CD4-positive, alpha-beta memory T cell (primary cell): ENCODE measurements around the gene THAP4. TPM values are rescaled to one million over a fixed set of nuclear protein-coding genes. Genes with fewer than 3 reads are reported as not detected.

ENCODE experiments used
- CTCF ChIA-PET: fragments of 350-600 bp; sonication (Branson Sonifier 250); formaldehyde crosslinking; loops from one replicate; lab custom pipeline; 2021; ENCODE audit warnings: inconsistent platforms; ENCODE audit not compliant: partially characterized antibody; lab: Charles Lee
- POLR2A ChIA-PET: fragments of 350-600 bp; sonication (Branson Sonifier 250); formaldehyde crosslinking; loops from one replicate; lab custom pipeline; 2021; ENCODE audit not compliant: partially characterized antibody; lab: Charles Lee
- DNase-seq, 5 donors: peaks; one replicate each; pipeline versions ENCODE4 v3.0.0 to v3.0.0-alpha.2; 2020 to 2022; ENCODE audit warnings: mixed read lengths in 1 of 5
- H3K27ac ChIP-seq: one replicate; pipeline ENCODE4 v1.7.0; 2013; ENCODE audit warnings: low read depth, low read length
- H3K27me3 ChIP-seq: 2 replicates; pipeline ENCODE4 v1.7.0; 2013; ENCODE audit warnings: mild to moderate bottlenecking, low read length, moderate library complexity; ENCODE audit not compliant: insufficient read depth
- H3K36me3 ChIP-seq: 2 replicates; pipeline ENCODE4 v1.7.0; 2013; ENCODE audit warnings: mild to moderate bottlenecking, low read length, moderate library complexity; ENCODE audit not compliant: insufficient read depth
- H3K4me1 ChIP-seq: 2 replicates; pipeline ENCODE4 v1.7.0; 2013; ENCODE audit warnings: mild to moderate bottlenecking, low read length, moderate library complexity; ENCODE audit not compliant: insufficient read depth
- H3K4me3 ChIP-seq, 2 donors: one replicate each; pipeline ENCODE4 v1.7.0; 2013; ENCODE audit warnings: low read length in 2 of 2, mild to moderate bottlenecking in 1 of 2
- H3K9me3 ChIP-seq, 2 donors: one replicate each; pipeline ENCODE4 v1.7.0; 2013; ENCODE audit warnings: low read length in 2 of 2, control low read depth in 1 of 2; ENCODE audit not compliant: control insufficient read depth in 1 of 2
- H3K27ac Mint-ChIP-seq, 7 donors: one replicate each; pipeline ENCODE4 v1.8.0; 2020 to 2021; ENCODE audit warnings: mixed read lengths in 7 of 7, mild to moderate bottlenecking in 6 of 7, inconsistent platforms in 3 of 7, moderate library complexity in 3 of 7
- H3K27me3 Mint-ChIP-seq, 2 donors: one replicate each; pipeline ENCODE4 v1.8.0; 2020 to 2021; ENCODE audit warnings: mixed read lengths in 2 of 2
- H3K36me3 Mint-ChIP-seq, 2 donors: one replicate each; pipeline ENCODE4 v1.8.0; 2020 to 2021; ENCODE audit warnings: mixed read lengths in 2 of 2, inconsistent platforms in 1 of 2, mild to moderate bottlenecking in 1 of 2
- H3K4me1 Mint-ChIP-seq, 4 donors: one replicate each; pipeline ENCODE4 v1.8.0; 2020 to 2021; ENCODE audit warnings: mixed read lengths in 4 of 4, mild to moderate bottlenecking in 1 of 4
- H3K4me3 Mint-ChIP-seq, 8 donors: one replicate each; pipeline ENCODE4 v1.8.0; 2020 to 2021; ENCODE audit warnings: mixed read lengths in 8 of 8, mild to moderate bottlenecking in 7 of 8, moderate library complexity in 6 of 8, inconsistent platforms in 3 of 8
- H3K9me3 Mint-ChIP-seq, 8 donors: one replicate each; pipeline ENCODE4 v1.8.0; 2020 to 2021; ENCODE audit warnings: mixed read lengths in 8 of 8, mild to moderate bottlenecking in 5 of 8, inconsistent platforms in 3 of 8, moderate library complexity in 1 of 8
- intact Hi-C: fragments of 100-400 bp; cut with micrococcal nuclease; formaldehyde crosslinking; loops from one replicate; pipeline ENCODE4 v1.15.1; 2023
- polyA plus RNA-seq, 2 donors: library from polyadenylated mRNA; unstranded; fragments of 300-500 nt; fragmentation: Illumina TruSeq; gene quantifications; one replicate each; pipeline ENCODE4 v1.2.3, GENCODE V29; 2021
- total RNA-seq, 2 experiments: library from RNA; stranded (reverse); gene quantifications; one replicate each; pipeline ENCODE4 v1.2.3, GENCODE V29; 2021

The THAP4 gene
- total and polyA plus RNA-seq, 4 experiments from 2014 or later: 27.8 to 42.9 (median 29.9) TPM

- H3K27ac Mint-ChIP-seq: peak overlapping the region in 1 of 7 donors; percentile 77
- POLR2A ChIA-PET: no interaction called here
- no peaks in the 10 kb centered on the region for H3K4me1 ChIP-seq
- intact Hi-C loops: no loop called here
- H3K9me3 Mint-ChIP-seq: peaks cover 0 to 26% (median 17%) of the 10 kb centered on the region in 8 donors
- H3K36me3 Mint-ChIP-seq: peaks cover 0 to 3% of the 10 kb centered on the region in 2 donors
- CTCF ChIA-PET: no interaction called here
- H3K27me3 ChIP-seq: peaks cover 4% of the 10 kb centered on the region
- no peaks in the 10 kb centered on the region for H3K9me3 ChIP-seq
- no peak overlapping the region for H3K4me3 ChIP-seq
- H3K27ac ChIP-seq: no peak overlapping the region
- H3K4me1 Mint-ChIP-seq: peaks cover 4 to 13% (median 5%) of the 10 kb centered on the region in 4 donors
- DNase-seq: no peak
- no peak overlapping the region for H3K4me3 Mint-ChIP-seq
- H3K27me3 Mint-ChIP-seq: peaks cover 20 to 29% of the 10 kb centered on the region in 2 donors
- no peaks in the 10 kb centered on the region for H3K36me3 ChIP-seq
Observed at GRCh38 chr2:241553512-241553830, 83.5 kb downstream of the THAP4 start.

GRCh38 chr2:241551998-241552737, 84.8 kb downstream of the THAP4 start:
- H3K27ac ChIP-seq: no peak overlapping the region
- DNase-seq: no peak
- peaks cover 0 to 14% (median 8%) of the 10 kb centered on the region in 8 donors for H3K9me3 Mint-ChIP-seq
- no peaks in the 10 kb centered on the region for H3K27me3 ChIP-seq
- no peak overlapping the region for H3K4me3 Mint-ChIP-seq
- peaks cover 18 to 20% of the 10 kb centered on the region in 2 donors for H3K27me3 Mint-ChIP-seq
- no peaks in the 10 kb centered on the region for H3K36me3 Mint-ChIP-seq
- no peak overlapping the region for H3K4me3 ChIP-seq
- POLR2A ChIA-PET: no interaction called here
- H3K27ac Mint-ChIP-seq: no peak overlapping the region
- H3K4me1 ChIP-seq: no peaks in the 10 kb centered on the region
- intact Hi-C loops: no loop called here
- H3K36me3 ChIP-seq: no peaks in the 10 kb centered on the region
- H3K4me1 Mint-ChIP-seq: peaks cover 1 to 4% (median 4%) of the 10 kb centered on the region in 4 donors
- CTCF ChIA-PET: no interaction called here
- H3K9me3 ChIP-seq: no peaks in the 10 kb centered on the region

GRCh38 chr2:241551599-241551997, 85.4 kb downstream of the THAP4 start:
- Histone ChIP-seq H3K9me3 (no peaks in the 10 kb centered on the region), H3K27ac (no peak overlapping the region), H3K4me3 (no peak overlapping the region), H3K4me1 (no peaks in the 10 kb centered on the region), H3K27me3 (no peaks in the 10 kb centered on the region), H3K36me3 (no peaks in the 10 kb centered on the region)
- no peak overlapping the region for H3K27ac Mint-ChIP-seq
- no peak for DNase-seq
- ChIA-PET POLR2A (no interaction called here), CTCF (no interaction called here)
- H3K27me3 Mint-ChIP-seq: peaks cover 20 to 21% of the 10 kb centered on the region in 2 donors
- H3K4me3 Mint-ChIP-seq: no peak overlapping the region
- intact Hi-C loops: no loop called here
- H3K9me3 Mint-ChIP-seq: peaks cover 0 to 9% (median 3%) of the 10 kb centered on the region in 8 donors
- H3K36me3 Mint-ChIP-seq: no peaks in the 10 kb centered on the region
- peaks cover 1 to 4% (median 4%) of the 10 kb centered on the region in 4 donors for H3K4me1 Mint-ChIP-seq

GRCh38 chr2:241550616-241551580, 86.1 kb downstream of the THAP4 start:
- CTCF ChIA-PET: no interaction called here
- no peaks in the 10 kb centered on the region for H3K27me3 ChIP-seq
- no peaks in the 10 kb centered on the region for H3K9me3 ChIP-seq
- POLR2A ChIA-PET: no interaction called here
- H3K4me1 Mint-ChIP-seq: peaks cover 1 to 4% (median 3%) of the 10 kb centered on the region in 4 donors
- H3K9me3 Mint-ChIP-seq: peaks cover 0 to 4% (median 1%) of the 10 kb centered on the region in 8 donors
- H3K4me1 ChIP-seq: no peaks in the 10 kb centered on the region
- H3K27ac ChIP-seq: no peak overlapping the region
- H3K36me3 ChIP-seq: no peaks in the 10 kb centered on the region
- no peaks in the 10 kb centered on the region for H3K36me3 Mint-ChIP-seq
- H3K4me3 Mint-ChIP-seq: no peak overlapping the region
- H3K27me3 Mint-ChIP-seq: peaks cover 20 to 21% of the 10 kb centered on the region in 2 donors
- intact Hi-C loops: no loop called here
- H3K4me3 ChIP-seq: no peak overlapping the region
- no peak overlapping the region for H3K27ac Mint-ChIP-seq
- DNase-seq: no peak

GRCh38 chr2:241548451-241548835, 88.5 kb downstream of the THAP4 start:
- Mint-ChIP-seq H3K4me3 (no peak overlapping the region), H3K27ac (no peak overlapping the region), H3K4me1 (no peaks in the 10 kb centered on the region), H3K27me3 (peaks cover 16 to 20% of the 10 kb centered on the region in 2 donors), H3K36me3 (no peaks in the 10 kb centered on the region), H3K9me3 (no peaks in the 10 kb centered on the region)
- Histone ChIP-seq H3K4me1 (no peaks in the 10 kb centered on the region), H3K27ac (no peak overlapping the region), H3K27me3 (no peaks in the 10 kb centered on the region), H3K9me3 (no peaks in the 10 kb centered on the region), H3K36me3 (no peaks in the 10 kb centered on the region), H3K4me3 (no peak overlapping the region)
- no peak for DNase-seq
- CTCF ChIA-PET: no interaction called here
- intact Hi-C loops: no loop called here
- POLR2A ChIA-PET: no interaction called here

- Mint-ChIP-seq H3K4me1 (no peaks in the 10 kb centered on the region), H3K36me3 (no peaks in the 10 kb centered on the region), H3K9me3 (no peaks in the 10 kb centered on the region), H3K4me3 (no peak overlapping the region), H3K27me3 (peaks cover 20 to 21% of the 10 kb centered on the region in 2 donors), H3K27ac (no peak overlapping the region)
- intact Hi-C loops: no loop called here
- no peak overlapping the region for H3K4me3 ChIP-seq
- H3K36me3 ChIP-seq: no peaks in the 10 kb centered on the region
- no peak overlapping the region for H3K27ac ChIP-seq
- ChIA-PET CTCF (interaction anchor here (0.7 kb wide), 1 partner anchor 14 kb away, joined by 4 read pairs; no protein-coding TSS in a partner anchor), POLR2A (no interaction called here)
- no peaks in the 10 kb centered on the region for H3K4me1 ChIP-seq
- H3K27me3 ChIP-seq: no peaks in the 10 kb centered on the region
- no peaks in the 10 kb centered on the region for H3K9me3 ChIP-seq
- no peak for DNase-seq
Observed at GRCh38 chr2:241547781-241548450, 89.0 kb downstream of the THAP4 start.
